HG02973 (cell line): Measurements from ENCODE around the gene BAIAP2L1.

Source experiments
- ATAC-seq: cut with Tn5 transposase; IDR thresholded peaks from one replicate; pipeline ENCODE4 v1.9.1; 2021; ENCODE audit warnings: moderate library complexity; ENCODE audit not compliant: unreplicated experiment

The BAIAP2L1 gene

DNA sequence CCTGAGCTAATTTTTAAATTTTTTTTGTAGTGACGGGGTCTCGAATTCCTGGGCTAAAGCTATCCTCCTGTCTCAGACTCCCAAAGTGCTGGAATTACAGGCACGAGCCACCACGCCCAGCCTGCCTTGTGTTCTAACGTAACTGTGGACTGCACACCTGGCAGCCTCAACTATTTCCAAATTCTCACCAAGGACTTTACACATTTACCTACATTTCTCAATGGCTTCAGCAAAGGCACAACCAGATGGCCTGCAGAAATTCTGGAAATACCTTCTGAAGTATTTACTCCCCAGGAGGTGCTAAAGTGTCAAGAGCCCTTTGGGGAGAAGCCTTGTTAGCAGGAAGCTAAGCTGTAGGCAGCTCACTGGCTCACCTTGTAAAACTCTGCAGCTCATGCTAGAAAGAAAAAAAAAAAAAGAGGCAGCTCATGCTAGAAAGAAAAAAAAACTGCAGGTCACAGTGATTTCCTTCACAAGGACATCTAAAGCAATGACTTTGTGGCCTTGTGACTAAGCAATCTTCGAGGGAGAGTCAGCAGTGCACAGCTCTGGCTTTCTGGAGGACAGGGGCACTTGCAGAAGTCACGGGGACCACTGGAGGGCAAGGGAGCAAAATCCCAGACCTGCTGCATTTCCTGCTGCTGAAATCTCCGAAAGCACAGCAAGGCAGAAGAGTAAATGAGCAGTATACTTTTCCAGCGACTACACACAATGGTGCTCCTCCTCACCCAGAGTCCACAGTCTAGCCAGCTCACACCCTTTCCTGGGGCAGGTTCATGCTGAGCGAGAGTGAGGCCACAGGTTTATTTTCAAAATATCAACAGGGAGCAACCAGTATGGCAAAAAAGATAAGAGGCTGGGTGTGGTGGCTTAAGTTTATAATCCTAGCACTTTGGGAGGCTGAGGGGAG, 40.4 kb downstream of the BAIAP2L1 start:
- no peak for ATAC-seq

GRCh38 chr7:98359395-98359794, 41.5 kb downstream of the BAIAP2L1 start:
- ATAC-seq, result no peak

GRCh38 chr7:98358706-98359105, 42.2 kb downstream of the BAIAP2L1 start:
- no peak for ATAC-seq

GRCh38 chr7:98357751-98358161, 43.1 kb downstream of the BAIAP2L1 start:
- ATAC-seq, result no peak

DNA sequence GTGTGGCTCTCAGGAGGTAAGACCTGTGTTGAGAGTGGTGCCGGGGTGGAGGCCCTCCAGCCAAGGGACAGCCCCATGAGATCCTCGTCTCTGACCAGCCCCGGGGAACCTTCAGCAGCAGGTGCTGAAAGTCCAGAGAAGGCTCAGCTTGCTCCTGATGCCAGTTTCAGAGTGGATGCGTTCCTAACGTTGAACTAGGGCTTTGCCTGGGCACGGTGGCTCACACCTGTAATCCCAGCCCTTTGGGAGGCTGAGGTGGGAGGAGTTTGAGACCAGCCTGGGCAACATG, 45.7 kb downstream of the BAIAP2L1 start:
- ATAC-seq, result no peak

GRCh38 chr7:98354511-98355249, 46.2 kb downstream of the BAIAP2L1 start:
- no peak for ATAC-seq

- no peak for ATAC-seq
Measured at GRCh38 chr7:98354052-98354451, 46.8 kb downstream of the BAIAP2L1 start.

DNA sequence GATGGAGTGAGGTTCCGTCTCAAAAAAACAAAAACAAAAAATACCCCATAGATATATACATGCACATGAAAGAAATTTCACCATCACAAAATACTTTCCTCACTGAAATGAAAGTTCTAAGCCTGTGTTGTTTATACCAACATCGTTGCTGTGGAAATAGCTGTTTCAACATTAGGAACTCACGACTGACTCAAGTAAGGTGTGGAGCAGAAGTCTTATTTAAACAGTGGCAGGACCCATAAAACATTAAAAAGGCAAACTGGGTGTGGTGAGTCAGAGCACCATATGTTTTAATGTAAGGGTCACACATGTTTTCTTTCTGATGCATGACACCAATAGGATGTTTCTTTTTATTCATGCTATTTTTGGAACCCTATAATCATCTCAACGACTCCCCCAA, 48.3 kb downstream of the BAIAP2L1 start:
- no peak for ATAC-seq

DNA sequence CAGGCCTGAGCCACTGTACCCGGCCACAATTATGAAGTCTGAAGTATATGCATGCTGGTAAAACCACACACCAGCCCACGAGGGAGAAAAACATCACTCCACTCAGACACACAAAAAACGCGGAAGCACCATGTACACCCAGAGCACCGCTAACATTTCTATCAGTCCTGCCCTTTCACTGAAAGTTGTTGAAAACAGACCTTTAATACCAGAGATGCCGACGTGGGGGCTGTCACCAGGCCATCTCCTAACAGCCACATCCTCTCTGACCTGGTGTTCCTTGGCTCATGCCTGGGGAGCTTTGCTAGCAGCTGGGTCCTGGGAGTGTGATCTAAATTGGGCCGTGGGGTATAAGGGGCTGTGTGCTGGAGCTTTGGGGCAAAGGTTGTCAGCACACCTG, 49.8 kb downstream of the BAIAP2L1 start:
- ATAC-seq, result no peak

GRCh38 chr7:98348726-98349474, 52.0 kb downstream of the BAIAP2L1 start:
- no peak for ATAC-seq

DNA sequence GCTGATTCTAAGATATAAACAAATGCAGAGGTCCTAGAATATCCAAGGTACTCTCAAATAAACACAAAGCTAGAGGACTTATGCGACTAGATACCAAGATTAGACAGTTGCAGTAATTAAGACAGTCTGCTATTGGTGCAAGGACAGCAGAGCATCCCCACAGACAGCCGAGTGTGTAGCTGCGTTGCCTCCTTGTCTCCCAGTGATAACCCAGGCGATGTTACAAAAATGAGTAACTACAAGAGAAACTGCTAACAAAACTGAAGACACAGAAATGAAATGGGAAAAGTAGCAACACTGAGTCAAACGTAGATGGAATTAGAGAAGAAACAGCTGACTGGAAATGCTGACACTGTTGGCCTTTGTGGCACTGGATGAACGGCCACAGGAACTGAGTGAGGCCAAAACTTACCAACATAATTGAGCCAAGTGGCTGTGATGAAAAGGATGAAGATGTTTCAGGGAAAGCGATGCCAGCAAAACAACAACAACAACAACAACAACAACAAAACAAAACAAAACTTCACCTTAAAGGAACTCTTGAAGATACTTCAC, 54.3 kb downstream of the BAIAP2L1 start:
- ATAC-seq, result no peak

DNA sequence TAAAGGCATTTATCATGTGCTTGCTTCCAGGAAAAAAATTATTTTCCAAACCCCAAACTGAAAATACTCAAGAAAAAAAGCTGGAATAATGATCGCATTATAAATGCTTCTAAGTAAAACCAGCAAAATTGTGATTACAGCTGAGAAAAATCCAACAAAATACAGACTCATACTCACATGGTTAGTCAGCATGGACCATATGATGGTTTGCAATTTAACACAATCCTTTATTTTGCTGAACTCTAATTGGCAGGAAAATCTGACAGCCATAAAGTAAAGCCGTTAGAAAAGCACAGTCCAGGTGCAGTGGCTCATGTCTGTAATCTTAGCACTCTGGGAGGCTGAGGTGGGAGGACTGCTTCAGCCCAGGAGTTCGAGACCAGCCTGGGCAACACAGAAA, 59.8 kb downstream of the BAIAP2L1 start:
- ATAC-seq, result no peak

DNA sequence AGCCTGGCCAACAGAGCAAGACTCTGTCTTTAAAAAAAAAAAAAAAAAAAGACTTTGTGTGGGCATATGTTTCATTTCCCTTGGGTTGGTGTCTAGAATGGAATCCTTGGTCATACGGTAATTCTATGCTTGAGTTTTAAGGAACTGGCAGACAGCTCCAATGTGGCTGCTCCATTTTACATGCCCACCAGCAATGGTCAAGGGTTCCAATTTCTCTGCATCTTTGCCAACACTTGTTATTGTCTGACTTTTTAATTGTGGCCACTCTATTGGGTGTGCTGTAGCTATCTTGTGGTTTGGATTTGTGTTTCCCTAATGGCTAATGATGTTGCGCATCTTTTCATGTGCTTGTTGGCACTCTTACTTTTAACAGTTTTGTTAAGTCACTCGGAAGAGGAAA, 61.8 kb downstream of the BAIAP2L1 start:
- no peak for ATAC-seq

- no peak for ATAC-seq
Measured at GRCh38 chr7:98338441-98338840, 62.4 kb downstream of the BAIAP2L1 start.

DNA sequence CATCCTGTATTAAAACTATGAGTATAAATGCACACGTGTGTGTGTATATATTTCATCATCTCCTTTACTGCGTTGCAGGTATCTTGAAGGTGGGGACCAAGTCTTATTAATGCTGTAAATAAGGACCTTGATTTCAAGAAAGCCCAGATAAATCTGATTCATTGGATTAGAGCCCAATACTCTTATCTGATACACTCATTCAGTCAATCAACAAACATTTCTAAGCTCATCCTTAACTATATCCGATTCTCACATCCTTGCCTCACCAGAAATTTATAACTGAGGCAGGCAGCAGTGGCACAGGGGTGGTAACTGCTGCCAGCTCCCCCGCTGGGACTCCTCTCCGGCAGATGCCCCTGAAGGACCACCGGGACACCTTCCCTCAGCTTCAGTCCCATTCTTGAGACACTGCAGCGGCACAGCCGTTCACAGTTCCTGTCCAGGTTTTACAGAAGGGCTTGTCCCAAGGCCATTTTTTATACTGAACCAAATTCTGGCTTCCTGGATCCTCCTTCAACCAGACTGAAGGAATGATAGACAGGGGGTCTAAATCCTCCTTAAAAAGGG, 65.4 kb downstream of the BAIAP2L1 start:
- ATAC-seq, result no peak

- ATAC-seq, result no peak
Measured at GRCh38 chr7:98334081-98334480, 66.8 kb downstream of the BAIAP2L1 start.

- no peak for ATAC-seq
Measured at GRCh38 chr7:98330926-98331529, 69.9 kb downstream of the BAIAP2L1 start.

GRCh38 chr7:98329791-98330373, 71.0 kb downstream of the BAIAP2L1 start:
- ATAC-seq, result no peak

GRCh38 chr7:98329100-98329790, 71.6 kb downstream of the BAIAP2L1 start:
- no peak for ATAC-seq

DNA sequence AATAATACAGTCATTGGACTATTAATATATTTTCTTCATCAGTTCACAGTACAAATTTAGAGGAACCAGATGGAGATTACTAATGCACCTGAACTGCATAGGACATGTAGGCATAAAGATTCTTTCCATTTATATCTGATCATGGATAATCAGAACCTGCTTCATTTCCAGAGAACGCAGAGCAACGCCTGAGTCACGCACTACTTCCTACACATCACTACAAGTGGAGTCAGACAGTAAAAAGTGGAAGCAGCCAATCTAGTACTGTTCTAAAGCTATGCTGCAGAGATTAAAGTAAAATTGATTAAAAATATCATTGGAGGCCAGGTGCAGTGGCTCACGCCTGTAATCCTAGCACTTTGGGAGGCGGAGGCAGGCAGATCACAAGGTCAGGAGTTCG, 76.1 kb downstream of the BAIAP2L1 start:
- ATAC-seq, result no peak
